K562 (cell line): Measurements from ENCODE around the gene ATP8B4. TPM values are rescaled to one million over a fixed set of nuclear protein-coding genes. Genes with fewer than 3 reads are reported as not detected.

ENCODE experiments used
- ATAC-seq: fragments of 200-7000 bp; cut with Tn5 transposase; 3 replicates; pipeline ENCODE4 v1.9.1; 2020; ENCODE audit warnings: moderate library complexity
- BruUV-seq: library from RNA; stranded (reverse); fragments of 400-500 nt; replicated peaks from 2 replicates; lab custom pipeline; 2021; lab: Mats Ljungman, UMichigan
- CTCF ChIA-PET: fragments of 300-600 bp; formaldehyde crosslinking; extraction: SDS; loops from one replicate; lab custom pipeline; 2021; ENCODE audit warnings: low intra/inter-chr PET ratio; lab: Yijun Ruan, JAX
- POLR2A ChIA-PET: fragments of 300-600, 350-650 bp; sonication (Branson Sonifier 250); formaldehyde crosslinking; extraction: SDS; loops from one replicate; lab custom pipeline; 2021; ENCODE audit warnings: antibody characterized with exemption, inconsistent platforms; lab: Yijun Ruan, JAX
- DNase-seq, 4 experiments: peaks; one replicate each; pipeline versions ENCODE4 v3.0.0 to v3.0.0-alpha.2; 2011 to 2018; ENCODE audit warnings: low spot score in 3 of 4, mixed read lengths in 3 of 4; ENCODE audit errors: extremely low read depth in 1 of 4
- FAIRE-seq: peaks from 2 replicates; lab custom pipeline; 2011; peaks lifted over from hg19 to GRCh38; lab: Jason Lieb, UNC
- H2AFZ ChIP-seq: 2 replicates; pipeline ENCODE4 v1.6.0; 2011; ENCODE audit warnings: low read depth, low read length, control low read depth, inconsistent platforms
- H3K27ac ChIP-seq: fragments of 200-600 bp; 3 replicates; pipeline ENCODE4 v1.8.0; 2011; ENCODE audit warnings: low read depth, mild to moderate bottlenecking, control low read depth, inconsistent platforms, low read length, moderate library complexity, mixed read lengths; ENCODE audit errors: extremely low read depth
- H3K27me3 ChIP-seq, 2 experiments: fragments of 300-600 bp in 1 of 2; 2 replicates in 1 of 2; 3 replicates in 1 of 2; pipeline versions ENCODE4 v1.6.0 to v1.8.0; 2011; ENCODE audit warnings: inconsistent platforms in 2 of 2, low read length in 2 of 2, mild to moderate bottlenecking in 1 of 2, mixed read lengths in 1 of 2, moderate library complexity in 1 of 2; ENCODE audit not compliant: control insufficient read depth in 2 of 2, insufficient read depth in 2 of 2
- H3K36me3 ChIP-seq: fragments of 300-600 bp; 3 replicates; pipeline ENCODE4 v1.8.0; 2011; ENCODE audit warnings: mild to moderate bottlenecking, low read length, inconsistent platforms; ENCODE audit not compliant: control insufficient read depth, insufficient read depth
- H3K4me1 ChIP-seq, 2 experiments: fragments of 200-600 bp in 1 of 2; replicated peaks in 1 of 2; 2 replicates in 1 of 2; 3 replicates in 1 of 2; pipeline versions ENCODE4 v1.5.1 to v1.8.0; 2011; ENCODE audit warnings: inconsistent platforms in 2 of 2, low read length in 2 of 2, mild to moderate bottlenecking in 1 of 2, mixed read lengths in 1 of 2, moderate library complexity in 1 of 2; ENCODE audit not compliant: control insufficient read depth in 2 of 2, insufficient read depth in 2 of 2
- H3K4me2 ChIP-seq: 2 replicates; pipeline ENCODE4 v1.6.1; 2011; ENCODE audit warnings: low read length, control low read depth, inconsistent platforms, mixed read lengths; ENCODE audit not compliant: insufficient read depth
- H3K4me3 ChIP-seq: fragments of 200-600 bp; sonication (generic), shearing (Covaris generic); 2 replicates; pipeline ENCODE4 v1.5.1; 2016; ENCODE audit warnings: control low read depth, inconsistent platforms
- H3K79me2 ChIP-seq: fragments of 200-600 bp; 3 replicates; pipeline ENCODE4 v1.8.0; 2011; ENCODE audit warnings: low read length, inconsistent platforms; ENCODE audit not compliant: control insufficient read depth, insufficient read depth
- H3K9ac ChIP-seq, 2 experiments: 2 replicates each; pipeline versions ENCODE4 v1.6.0 to v1.6.1; 2011; ENCODE audit warnings: low read depth in 2 of 2, low read length in 2 of 2, control low read depth in 1 of 2, inconsistent platforms in 1 of 2, mild to moderate bottlenecking in 1 of 2, mixed read lengths in 1 of 2; ENCODE audit not compliant: insufficient read depth in 1 of 2
- H3K9me1 ChIP-seq: one replicate; pipeline ENCODE4 v1.6.0; 2011; ENCODE audit warnings: inconsistent platforms, mild to moderate bottlenecking, low read length, moderate library complexity; ENCODE audit not compliant: control insufficient read depth, insufficient read depth
- H3K9me3 ChIP-seq: replicated peaks from 2 replicates; pipeline ENCODE4 v1.5.1; 2011; ENCODE audit warnings: low read depth, low read length, inconsistent platforms; ENCODE audit not compliant: control insufficient read depth, insufficient read depth
- H4K20me1 ChIP-seq: replicated peaks from 2 replicates; pipeline ENCODE4 v1.6.1; 2011; ENCODE audit warnings: low read length, inconsistent platforms, mixed read lengths; ENCODE audit not compliant: control insufficient read depth, insufficient read depth
- HNRNPLL ChIP-seq: fragments of 200-400 bp; formaldehyde crosslinking; IDR thresholded peaks from 2 replicates; pipeline ENCODE4 v1.6.1; 2017; ENCODE audit warnings: low read length, low read depth, mild to moderate bottlenecking; ENCODE audit not compliant: poor library complexity, severe bottlenecking
- LEF1 ChIP-seq: fragments of 450-650 bp; IDR thresholded peaks from 2 replicates; pipeline ENCODE4 v1.6.1; 2016; ENCODE audit warnings: mild to moderate bottlenecking
- ZNF24 ChIP-seq: fragments of 450-650 bp; IDR thresholded peaks from 2 replicates; pipeline ENCODE4 v1.6.1; 2016
- ZNF384 ChIP-seq: IDR thresholded peaks from 2 replicates; pipeline ENCODE4 v1.6.1; 2012; ENCODE audit warnings: low read depth, low read length, improper control_type of control experiment
- ZNF583 ChIP-seq: fragments of 250-450 bp; sonication (Bioruptor Pico); IDR thresholded peaks from 2 replicates; pipeline ENCODE4 v1.4.0; 2020
- WGBS: fragments of 100-300 bp; shearing (Covaris generic); methylation state at CpG from one replicate; pipeline ENCODE4 v1.1.6; 2016; ENCODE audit warnings: low coverage, mixed read lengths; ENCODE audit not compliant: insufficient coverage; ENCODE audit errors: missing lambda C conversion rate; 5-methylcytosine and 5-hydroxymethylcytosine counted together
- in situ Hi-C: fragments of 300-500 bp; cut with MboI; formaldehyde crosslinking; loops from 4 replicates; pipeline ENCODE4 v1.15.0; 2018; ENCODE audit warnings: inconsistent platforms, mixed read lengths
- intact Hi-C: fragments of 100-400 bp; cut with micrococcal nuclease; formaldehyde crosslinking; loops from 2 replicates; pipeline ENCODE4 v1.14.2; 2022
- polyA plus RNA-seq, 8 experiments: library from polyadenylated mRNA; depleted of rRNA in 4 of 8; stranded (reverse) in 5 of 8; unstranded in 3 of 8; fragments of >200 nt; fragmentation: Nextera tagmentation in 2 of 8; fragmentation: Illumina TruSeq in 1 of 8; extraction: Ambion mirVana in 2 of 8; extraction: Trizol in 1 of 8; gene quantifications; 2 replicates each; pipeline versions ENCODE4 v1.2.1 to v1.2.3, GENCODE V29; 2011 to 2014; ENCODE audit warnings: inconsistent platforms in 1 of 8, missing spikeins in 1 of 8
- total RNA-seq, 7 experiments: library from RNA; depleted of rRNA in 6 of 7; stranded (reverse); fragments of >200 nt in 6 of 7; fragmentation: Illumina TruSeq in 2 of 7; extraction: Trizol in 2 of 7; gene quantifications; 2 replicates each; pipeline versions ENCODE4 v1.2.1 to v1.2.3, GENCODE V29; 2011 to 2021; ENCODE audit warnings: low replicate concordance in 1 of 7
- TF ChIP-seq, protein P1 (sequence below), 2 experiments: IDR thresholded peaks; 2 replicates each; pipeline ENCODE4 v1.6.1; 2011; ENCODE audit warnings: borderline replicate concordance in 1 of 2, control low read depth in 1 of 2, low read depth in 1 of 2, low read length in 1 of 2, mild to moderate bottlenecking in 1 of 2, mixed read lengths in 1 of 2, moderate library complexity in 1 of 2; ENCODE audit not compliant: insufficient read depth in 1 of 2, insufficient read length in 1 of 2, poor library complexity in 1 of 2, severe bottlenecking in 1 of 2; ENCODE audit errors: extremely low read depth in 1 of 2

The ATP8B4 gene
- total and polyA plus RNA-seq, 9 of the 15 experiments (the other 6 are each of a cell fraction or from before 2014, with no cell fraction given): 0.14 to 2.5 (median 0.44) TPM

DNA sequence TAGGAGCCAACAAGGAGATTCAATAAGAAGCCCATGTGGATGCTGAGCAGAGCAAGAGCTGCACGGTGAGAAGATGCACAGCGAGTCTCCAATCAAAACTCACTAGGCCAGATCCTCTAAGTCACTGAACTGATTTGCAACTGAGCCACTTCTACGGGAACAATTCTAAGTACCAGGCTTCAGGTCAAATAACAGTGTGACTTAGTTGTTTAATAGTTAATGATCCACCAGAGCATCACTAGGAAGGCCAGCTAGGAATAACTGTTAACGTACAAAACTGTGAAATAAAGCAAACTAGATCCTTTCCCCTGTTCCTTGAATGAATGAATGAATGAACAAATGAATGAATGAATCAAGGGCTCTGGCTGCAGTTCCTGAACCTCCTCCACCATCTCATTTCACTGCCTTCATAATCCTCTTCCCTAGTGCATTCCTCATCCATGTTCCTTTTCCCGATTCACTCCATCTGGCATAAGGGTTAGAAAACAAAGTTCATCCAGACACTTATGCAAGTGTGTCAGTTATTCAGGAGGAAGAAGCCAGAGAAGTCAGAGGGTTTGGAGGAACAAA lies 59.7 kb downstream of the ATP8B4 start:
- no peak for DNase-seq
- Histone ChIP-seq H2AFZ (no peak overlapping the region), H4K20me1 (no peaks in the 10 kb centered on the region), H3K79me2 (no peaks in the 10 kb centered on the region), H3K9me3 (no peaks in the 10 kb centered on the region), H3K4me2 (no peak overlapping the region), H3K4me1 (peaks cover 0 to 11% of the 10 kb centered on the region in 2 experiments; a peak in 3 of 5 replicates), H3K27ac (no peak overlapping the region), H3K9me1 (no peaks in the 10 kb centered on the region), H3K4me3 (no peak overlapping the region), H3K9ac (no peak overlapping the region), H3K36me3 (no peaks in the 10 kb centered on the region), H3K27me3 (no peaks in the 10 kb centered on the region)
- WGBS: 22% methylated on average over 5 of the region's 5 CpGs
- POLR2A ChIA-PET: no interaction called here
- peak; percentile 88 for TF ChIP-seq ZNF24
- TF ChIP-seq, protein P1, sequence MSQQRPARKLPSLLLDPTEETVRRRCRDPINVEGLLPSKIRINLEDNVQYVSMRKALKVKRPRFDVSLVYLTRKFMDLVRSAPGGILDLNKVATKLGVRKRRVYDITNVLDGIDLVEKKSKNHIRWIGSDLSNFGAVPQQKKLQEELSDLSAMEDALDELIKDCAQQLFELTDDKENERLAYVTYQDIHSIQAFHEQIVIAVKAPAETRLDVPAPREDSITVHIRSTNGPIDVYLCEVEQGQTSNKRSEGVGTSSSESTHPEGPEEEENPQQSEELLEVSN (IDR thresholded peaks at IDR 0.05; ENCODE audit: borderline replicate concordance in 1 of 2, extremely low read depth in 1 of 2, insufficient read depth in 1 of 2, insufficient read length in 1 of 2, low read depth in 1 of 2, low read length in 1 of 2, poor library complexity in 1 of 2, severe bottlenecking in 1 of 2): no peak
- no peak for TF ChIP-seq HNRNPLL
- TF ChIP-seq LEF1: no peak
- no peak for TF ChIP-seq ZNF384
- no peak for TF ChIP-seq ZNF583 (CRISPR knock-in tag)
- no peak for FAIRE-seq
- no TSS peak for BruUV-seq
- in situ Hi-C loops (no loop called here), intact Hi-C loops (loop anchor here (5.0 kb wide), 1 partner anchor 88 kb away; no protein-coding TSS in a partner anchor)
- ATAC-seq: no peak
- CTCF ChIA-PET: no interaction called here
